Endodermal cell (in vitro differentiated cells): Measurements from ENCODE around the gene TM9SF3. TPM values are rescaled to one million over a fixed set of nuclear protein-coding genes. Genes with fewer than 3 reads are reported as not detected.
"Not testable (repeated sequence)": the region's sequence is repeated elsewhere in the genome, so short reads cannot be mapped to it uniquely, and the experiment has no call there.

ENCODE experiments used
- DNase-seq: peaks from one replicate; pipeline ENCODE4 v3.0.0-alpha.2; 2017
- H3K27ac ChIP-seq: 2 replicates; pipeline ENCODE4 v1.5.1; 2013; ENCODE audit warnings: mild to moderate bottlenecking, low read depth, low read length, moderate library complexity
- H3K27me3 ChIP-seq: 2 replicates; pipeline ENCODE4 v1.6.1; 2013; ENCODE audit warnings: mild to moderate bottlenecking, low read length, moderate library complexity; ENCODE audit not compliant: insufficient read depth, control insufficient read depth, poor library complexity, severe bottlenecking
- H3K36me3 ChIP-seq: 2 replicates; pipeline ENCODE4 v1.7.0; 2013; ENCODE audit warnings: mild to moderate bottlenecking, low read length, moderate library complexity; ENCODE audit not compliant: control insufficient read depth, insufficient read depth
- H3K4me1 ChIP-seq: one replicate; pipeline ENCODE4 v1.7.0; 2013; ENCODE audit warnings: low read length; ENCODE audit not compliant: control insufficient read depth, insufficient read depth
- H3K4me3 ChIP-seq: 2 replicates; pipeline ENCODE4 v1.5.1; 2013; ENCODE audit warnings: mild to moderate bottlenecking, low read length, moderate library complexity
- H3K9ac ChIP-seq: 2 replicates; pipeline ENCODE4 v1.6.1; 2013; ENCODE audit warnings: mild to moderate bottlenecking, low read length, moderate library complexity; ENCODE audit not compliant: poor library complexity, severe bottlenecking; ENCODE audit errors: extremely low read depth
- H3K9me3 ChIP-seq: 2 replicates; pipeline ENCODE4 v1.6.1; 2013; ENCODE audit warnings: mild to moderate bottlenecking, low read length, moderate library complexity; ENCODE audit not compliant: control insufficient read depth
- H3K27ac Mint-ChIP-seq: 2 replicates; pipeline ENCODE4 v1.8.0; 2020; ENCODE audit warnings: mixed read lengths
- H3K27me3 Mint-ChIP-seq: 2 replicates; pipeline ENCODE4 v1.8.0; 2021; ENCODE audit warnings: mild to moderate bottlenecking, mixed read lengths; ENCODE audit not compliant: insufficient read depth
- H3K36me3 Mint-ChIP-seq: 2 replicates; pipeline ENCODE4 v1.8.0; 2020; ENCODE audit warnings: low read depth, mixed read lengths
- H3K4me1 Mint-ChIP-seq: 2 replicates; pipeline ENCODE4 v1.8.0; 2020; ENCODE audit warnings: mixed read lengths
- H3K4me3 Mint-ChIP-seq: 2 replicates; pipeline ENCODE4 v1.8.0; 2020; ENCODE audit warnings: mild to moderate bottlenecking, moderate library complexity, mixed read lengths
- H3K9me3 Mint-ChIP-seq: 2 replicates; pipeline ENCODE4 v1.8.0; 2020; ENCODE audit warnings: mild to moderate bottlenecking, mixed read lengths
- CTCF ChIP-seq: fragments of 200-600 bp; sonication (generic); conservative IDR thresholded peaks from 2 replicates; pipeline ENCODE4 v1.5.0; 2021; ENCODE audit warnings: antibody characterized with exemption, mild to moderate bottlenecking
- WGBS, 2 experiments: methylation state at CpG; one replicate each; pipeline versions ENCODE4 v1.1.5 to v1.1.7; 2013; ENCODE audit warnings: missing lambda C conversion rate in 2 of 2, mixed read lengths in 1 of 2; ENCODE audit not compliant: insufficient coverage in 1 of 2, insufficient read length in 1 of 2; 5-methylcytosine and 5-hydroxymethylcytosine counted together
- total RNA-seq, 2 donors: library from RNA; stranded (reverse); fragmentation: NEBNext Ultra II Directional in 1 of 2; extraction: Animal tissue kit (Norgen Biotek cat#: 25700) in 1 of 2; gene quantifications; 2 replicates in 1 of 2; 3 replicates in 1 of 2; pipeline ENCODE4 v1.2.1, GENCODE V29; 2021

Gene TM9SF3
- total RNA-seq, 2 donors from 2014 or later: 134 to 137 TPM

DNA sequence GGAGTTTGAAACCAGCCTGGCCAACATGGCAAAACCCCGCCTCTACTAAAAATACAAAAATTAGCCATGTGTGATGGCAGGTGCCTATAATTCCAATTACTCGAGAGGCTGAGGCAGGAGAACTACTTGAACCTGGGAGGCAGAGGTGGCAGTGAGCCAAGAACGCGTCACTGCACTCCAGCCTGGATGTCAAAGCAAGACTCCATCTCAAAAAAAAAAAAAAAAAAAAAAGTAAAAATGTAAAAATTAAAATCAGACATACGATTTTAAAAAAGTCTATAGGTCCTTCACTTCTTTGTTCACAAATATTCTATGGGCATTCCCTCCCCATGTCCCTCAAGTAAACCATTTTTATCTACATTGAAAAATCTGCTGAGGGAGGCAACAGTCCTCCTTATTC lies 38.2 kb downstream of the TM9SF3 start:
- H3K36me3 ChIP-seq: peaks cover 92% of the 10 kb centered on the region
- no peaks in the 10 kb centered on the region for H3K27me3 Mint-ChIP-seq
- no peak for TF ChIP-seq CTCF
- peaks cover 54% of the 10 kb centered on the region for H3K36me3 Mint-ChIP-seq
- H3K27ac ChIP-seq: no peak overlapping the region
- H3K4me3 ChIP-seq: no peak overlapping the region
- H3K4me1 ChIP-seq: no peaks in the 10 kb centered on the region
- no peak overlapping the region for H3K4me3 Mint-ChIP-seq
- H3K9me3 ChIP-seq: no peaks in the 10 kb centered on the region
- H3K27ac Mint-ChIP-seq: peak overlapping the region; percentile 70
- H3K9me3 Mint-ChIP-seq: no peaks in the 10 kb centered on the region
- no peak overlapping the region for H3K9ac ChIP-seq
- no peak for DNase-seq
- H3K4me1 Mint-ChIP-seq: no peaks in the 10 kb centered on the region
- 92 to 96% methylated on average over 2 to 5 of the region's 5 CpGs for WGBS, 2 experiments
- H3K27me3 ChIP-seq: no peaks in the 10 kb centered on the region

DNA sequence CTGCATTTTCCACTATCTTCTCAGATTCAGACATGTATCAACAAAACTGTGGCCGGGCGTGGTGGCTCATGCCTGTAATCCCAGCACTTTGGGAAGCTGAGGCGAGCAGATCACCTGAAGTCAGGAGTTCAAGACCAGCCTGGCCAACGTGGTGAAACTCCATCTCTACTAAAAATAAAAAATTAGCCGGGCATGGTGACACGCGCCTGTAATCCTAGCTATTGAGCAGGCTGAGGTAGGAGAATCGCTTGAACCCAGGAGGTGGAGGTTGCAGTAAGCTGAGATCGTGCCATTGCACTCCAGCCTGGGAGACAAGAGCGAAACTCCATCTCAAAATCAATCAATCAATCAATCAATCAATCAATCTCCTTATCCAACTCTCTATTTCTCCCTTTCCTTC lies 41.3 kb downstream of the TM9SF3 start:
- not testable (repeated sequence) for DNase-seq, H3K4me1 ChIP-seq, H3K9ac ChIP-seq, H3K4me3 Mint-ChIP-seq, H3K9me3 Mint-ChIP-seq, H3K4me3 ChIP-seq, H3K9me3 ChIP-seq, H3K27me3 Mint-ChIP-seq, H3K27ac ChIP-seq, H3K27me3 ChIP-seq, H3K4me1 Mint-ChIP-seq
- H3K27ac Mint-ChIP-seq: peak overlapping the region; percentile 53
- peaks cover 65% of the 10 kb centered on the region for H3K36me3 Mint-ChIP-seq
- H3K36me3 ChIP-seq: peaks cover 85% of the 10 kb centered on the region
- WGBS, 2 experiments: 97 to 98% methylated on average over 6 to 10 of the region's 10 CpGs

GRCh38 chr10:96541921-96542320 lies 44.9 kb downstream of the TM9SF3 start:
- no peak overlapping the region for H3K4me3 ChIP-seq

More at GRCh38 chr10:96541921-96542320, 44.9 kb downstream of the TM9SF3 start:
- Mint-ChIP-seq H3K9me3 (no peaks in the 10 kb centered on the region), H3K4me1 (no peaks in the 10 kb centered on the region), H3K27me3 (no peaks in the 10 kb centered on the region), H3K36me3 (peaks cover 70% of the 10 kb centered on the region), H3K27ac (no peak overlapping the region), H3K4me3 (no peak overlapping the region)
- TF ChIP-seq CTCF: no peak
- DNase-seq: no peak
- Histone ChIP-seq H3K4me1 (no peaks in the 10 kb centered on the region), H3K9ac (no peak overlapping the region), H3K9me3 (no peaks in the 10 kb centered on the region), H3K27ac (no peak overlapping the region), H3K27me3 (no peaks in the 10 kb centered on the region), H3K36me3 (peaks cover 87% of the 10 kb centered on the region)
- 97% methylated on average over 2 of the region's 2 CpGs; no CpG with 5 or more reads in 1 of the 2 experiments for whole genome bisulfite sequencing, 2 experiments
